SW480 (cell line): ENCODE measurements around the gene CRYBA1.
A peak's percentile ranks its signal among the peaks of the same experiment; 100 is the strongest.
"Not testable (repeated sequence)": the region's sequence is repeated elsewhere in the genome, so short reads cannot be mapped to it uniquely, and the experiment has no call there.

Source experiments
- DNase-seq: peaks from one replicate; pipeline ENCODE4 v3.0.0-alpha.2; 2016; ENCODE audit warnings: low spot score

Gene CRYBA1

GRCh38 chr17:29246628-29247027, at the start of gene CRYBA1:
Gene CRYBA1 (plus strand): TSS chr17:29246859. CDS start chr17:29246864, 5 bp downstream.
- no peak for DNase-seq

GRCh38 chr17:29197516-29198272, 49.0 kb upstream of the CRYBA1 start:
- DNase-seq: no peak

DNA sequence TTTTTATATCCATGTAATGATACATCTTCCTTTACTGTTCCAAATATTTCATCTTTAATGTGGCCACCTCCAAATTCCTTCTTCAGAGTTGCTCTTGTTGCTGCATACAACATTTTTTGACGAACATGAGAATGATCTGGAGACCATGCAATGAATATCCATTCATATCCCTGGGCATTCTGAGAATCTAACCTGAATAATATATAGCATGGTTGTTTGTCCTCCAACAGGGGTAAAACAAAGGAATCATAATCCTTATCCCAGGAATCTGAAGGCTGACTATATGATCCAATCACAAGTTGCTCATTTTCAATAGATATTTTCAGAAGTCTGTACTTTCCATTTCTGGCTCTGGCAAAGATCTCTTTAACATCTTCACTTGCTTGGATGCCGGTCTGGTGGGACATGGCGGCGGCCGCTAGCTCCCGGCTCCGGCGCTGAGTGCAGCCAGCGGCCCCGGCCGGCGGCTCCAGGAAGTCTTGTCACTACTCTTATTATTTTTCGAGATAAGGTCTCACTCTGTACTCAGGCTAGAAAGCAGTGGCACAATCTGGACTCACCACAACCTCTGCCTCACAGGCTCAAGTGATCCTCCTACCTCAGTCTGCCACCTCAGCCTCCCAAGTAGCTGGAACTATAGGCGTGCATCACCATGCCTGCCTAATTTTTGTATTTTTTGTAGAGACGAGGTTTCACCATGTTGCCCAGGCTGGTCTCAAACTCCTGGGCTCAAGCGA, 42.4 kb upstream of the CRYBA1 start:
- not testable (repeated sequence) for DNase-seq

- no peak for DNase-seq
These were observed 41.6 kb upstream of the CRYBA1 start for GRCh38 chr17:29205047-29205446.

DNA sequence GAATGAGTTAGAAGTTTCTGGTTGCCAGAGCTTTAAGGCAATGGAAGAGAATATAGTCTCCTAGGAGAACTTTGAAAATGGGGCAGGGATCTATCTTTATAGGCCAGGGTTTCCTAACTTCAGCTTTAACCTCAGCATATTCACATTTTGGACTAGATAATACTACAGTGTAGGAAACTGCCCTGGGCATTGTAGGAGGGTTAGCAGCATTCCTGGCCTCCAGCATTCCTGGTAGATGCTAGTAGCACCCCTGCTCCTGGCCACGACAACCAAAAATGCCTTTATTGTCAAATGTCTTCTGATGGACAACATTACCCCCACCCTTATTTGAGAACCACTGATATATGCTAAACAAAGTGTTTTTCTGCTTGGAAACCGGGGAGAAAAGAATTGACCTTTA, 38.7 kb upstream of the CRYBA1 start:
- DNase-seq: no peak

- DNase-seq: no peak
These were observed 37.6 kb upstream of the CRYBA1 start for GRCh38 chr17:29209073-29209472.

- DNase-seq: no peak
These were observed 35.8 kb upstream of the CRYBA1 start for GRCh38 chr17:29210879-29211278.

DNA sequence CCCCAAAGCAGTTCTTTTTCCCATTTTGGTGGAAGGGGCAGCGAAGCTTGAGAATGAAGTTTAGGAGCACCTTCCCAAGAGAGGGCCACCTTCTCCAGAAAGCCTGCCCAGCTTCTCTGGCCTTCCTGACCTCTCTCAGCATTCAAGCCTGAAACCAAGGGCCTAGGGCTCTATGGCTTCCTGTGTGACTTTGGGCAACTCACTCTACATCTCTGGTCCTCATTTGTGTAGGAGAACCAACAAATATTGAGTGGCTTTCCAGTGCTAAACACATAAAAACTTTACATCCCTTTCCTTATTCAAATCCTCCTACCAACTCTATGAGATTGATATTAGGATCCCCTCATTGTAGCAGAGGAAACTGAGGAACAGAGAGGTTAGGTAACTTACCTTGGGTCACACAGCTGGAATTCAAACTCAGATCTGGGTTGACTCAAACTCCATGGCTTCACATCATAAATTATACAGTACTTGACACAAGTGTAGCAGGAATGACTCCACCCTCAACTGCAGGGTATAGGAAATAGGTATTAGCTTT, 34.5 kb upstream of the CRYBA1 start:
- no peak for DNase-seq

DNA sequence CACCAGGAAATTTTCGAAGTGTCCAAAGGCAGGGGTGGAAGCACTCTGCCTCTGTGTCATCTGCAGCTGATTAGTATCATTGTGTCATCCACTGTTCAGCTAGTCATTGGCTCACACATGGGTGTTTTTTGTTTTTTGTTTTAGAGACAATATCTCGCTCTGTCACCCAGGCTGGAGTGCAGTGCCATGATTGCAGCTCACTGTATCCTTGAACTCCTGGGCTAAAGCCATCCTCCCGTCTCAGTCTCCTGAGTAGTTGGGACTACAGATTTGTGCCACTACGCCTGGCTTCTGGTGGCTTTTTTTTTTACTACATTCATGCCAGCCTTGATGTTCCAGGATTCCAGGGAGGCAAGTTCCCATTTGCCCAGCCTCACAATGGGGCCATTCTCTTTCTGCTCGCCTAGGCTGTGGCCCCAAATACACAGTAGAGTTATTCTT, 34.0 kb upstream of the CRYBA1 start:
- no peak for DNase-seq

DNA sequence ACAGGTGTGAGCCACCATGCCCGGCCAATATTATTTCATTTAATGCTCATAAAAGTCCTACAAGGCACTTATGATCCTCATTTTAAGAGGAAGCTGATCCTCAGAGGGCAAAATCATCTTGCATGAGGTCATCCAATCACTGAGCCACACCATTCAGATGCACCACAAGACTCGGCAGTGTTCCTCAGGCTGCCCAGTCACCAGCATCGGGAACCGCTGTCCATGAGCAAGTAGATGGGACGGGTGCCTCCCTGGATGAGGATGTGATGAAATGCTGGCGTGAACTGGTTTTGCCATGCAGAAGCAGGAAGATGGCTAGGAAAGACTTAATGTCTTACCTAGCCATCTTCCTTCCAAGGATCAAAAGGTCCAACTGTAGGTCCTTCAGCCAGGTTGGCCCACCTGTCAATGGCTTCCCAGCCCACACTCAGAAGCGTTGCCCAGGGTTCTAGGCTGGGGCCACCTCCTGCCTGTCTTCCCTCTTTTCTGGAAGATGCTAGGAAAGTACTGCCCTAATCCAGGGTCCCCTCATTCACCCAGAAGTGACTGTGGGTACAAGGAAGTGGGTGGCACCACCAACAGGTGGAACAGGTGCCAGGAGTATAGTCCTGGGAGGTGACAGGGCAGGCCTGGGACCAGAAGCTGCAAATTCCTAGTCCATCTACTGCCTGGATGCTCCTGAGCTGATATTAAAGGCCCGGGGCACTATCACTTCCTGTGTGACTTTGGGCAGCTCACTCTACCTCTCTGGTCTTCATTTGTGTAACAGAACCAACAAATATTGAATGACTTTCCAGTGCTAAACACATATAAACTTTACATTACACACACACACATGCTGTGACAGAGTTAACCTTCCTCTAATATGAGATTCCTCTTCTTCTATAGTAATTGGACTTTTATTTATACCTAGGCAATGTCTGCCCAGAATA, 32.2 kb upstream of the CRYBA1 start:
- DNase-seq: no peak

DNA sequence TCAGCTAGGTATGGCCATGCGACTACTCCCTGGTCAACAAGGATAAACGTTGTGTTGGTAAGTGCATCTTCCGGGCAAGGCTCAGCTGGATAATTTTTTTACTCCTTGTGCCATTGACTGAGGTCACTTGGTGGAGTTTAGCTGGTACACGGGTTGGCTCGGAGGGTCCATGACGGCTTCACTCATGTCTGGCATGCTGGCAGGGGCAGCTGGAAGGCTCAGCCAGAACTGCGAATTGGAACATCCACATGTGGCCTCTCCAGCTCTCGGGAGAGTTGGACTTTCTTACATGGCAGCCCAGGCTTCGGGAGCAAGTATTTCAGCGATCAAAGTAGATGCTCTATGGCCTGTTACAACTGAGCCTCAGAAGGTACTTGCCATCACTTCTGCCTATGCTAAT, 31.5 kb upstream of the CRYBA1 start:
- no peak for DNase-seq

DNA sequence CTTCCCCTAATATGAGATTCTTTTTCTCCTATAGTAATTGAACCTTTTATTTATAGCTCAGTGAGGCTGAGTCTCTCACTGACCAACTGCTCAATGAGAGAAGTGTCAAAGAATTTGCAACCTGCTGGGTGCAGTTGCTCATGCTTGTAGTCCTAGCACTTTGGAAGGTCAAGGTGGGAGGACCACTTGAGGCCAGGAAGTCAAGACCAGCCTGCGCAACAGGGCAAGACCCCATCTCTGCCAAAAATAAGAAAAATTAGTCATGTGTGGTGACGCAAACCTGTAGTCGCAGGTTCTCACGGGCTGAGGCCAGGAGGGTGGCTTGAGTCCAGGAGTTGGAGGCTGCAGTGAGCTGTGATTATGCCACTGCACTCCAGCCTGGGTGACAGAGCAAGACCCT, 30.9 kb upstream of the CRYBA1 start:
- no peak for DNase-seq

GRCh38 chr17:29216181-29216580, 30.5 kb upstream of the CRYBA1 start:
- no peak for DNase-seq

GRCh38 chr17:29216856-29217255, 29.8 kb upstream of the CRYBA1 start:
- no peak for DNase-seq

DNA sequence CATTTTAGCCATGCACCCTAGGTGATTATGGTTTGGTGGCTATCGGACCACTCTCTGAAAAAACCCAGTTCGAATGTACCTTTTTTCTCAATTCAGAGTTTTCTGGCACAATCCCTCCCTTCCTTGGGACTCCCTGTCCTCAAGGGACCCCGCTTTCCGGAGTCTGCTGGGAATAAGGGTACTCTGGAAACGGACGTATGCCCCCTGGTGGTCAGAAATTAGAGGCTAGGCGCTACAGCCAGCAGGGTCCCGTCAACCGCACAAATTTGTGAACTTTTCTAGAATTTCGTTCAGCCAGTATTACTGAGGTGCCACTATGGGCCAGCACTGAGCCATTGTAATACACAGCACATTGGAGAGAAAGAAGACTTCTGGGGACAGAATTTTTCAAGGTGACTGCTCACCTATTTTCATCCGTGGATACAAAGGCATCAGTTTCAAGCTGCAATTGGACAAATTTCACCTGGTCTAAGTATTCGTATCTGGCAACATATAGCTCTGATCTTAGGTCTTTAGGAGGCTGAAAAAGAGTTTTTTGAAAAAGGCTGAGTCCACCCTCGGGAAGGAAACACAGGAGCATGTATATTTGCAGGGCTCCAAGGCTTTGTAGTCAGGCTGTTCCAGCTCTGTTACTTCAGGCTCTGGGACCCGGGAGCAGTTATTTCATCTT, 27.1 kb upstream of the CRYBA1 start:
- peak; percentile 61 for DNase-seq

GRCh38 chr17:29221338-29221737, 25.3 kb upstream of the CRYBA1 start:
- DNase-seq: not testable (repeated sequence)

GRCh38 chr17:29225396-29225795, 21.3 kb upstream of the CRYBA1 start:
- no peak for DNase-seq

DNA sequence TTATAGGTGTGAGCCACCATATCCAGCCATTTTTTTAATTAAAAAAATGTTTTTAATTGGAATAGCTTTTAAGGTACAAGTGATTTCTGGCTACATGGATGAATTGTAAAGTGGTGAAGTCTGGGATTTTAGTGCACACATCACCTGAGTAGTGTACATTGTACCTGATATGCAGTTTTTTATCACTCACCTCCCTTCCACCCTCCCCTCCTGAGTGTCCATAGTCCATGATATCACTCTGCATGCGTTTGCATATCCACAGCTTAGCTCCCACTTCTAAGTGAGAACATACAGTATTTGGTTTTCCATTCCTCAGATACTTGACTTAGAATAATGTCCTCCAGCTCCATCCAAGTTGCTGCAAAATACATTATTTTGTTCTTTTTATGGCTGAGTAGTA, 13.4 kb upstream of the CRYBA1 start:
- no peak for DNase-seq

DNA sequence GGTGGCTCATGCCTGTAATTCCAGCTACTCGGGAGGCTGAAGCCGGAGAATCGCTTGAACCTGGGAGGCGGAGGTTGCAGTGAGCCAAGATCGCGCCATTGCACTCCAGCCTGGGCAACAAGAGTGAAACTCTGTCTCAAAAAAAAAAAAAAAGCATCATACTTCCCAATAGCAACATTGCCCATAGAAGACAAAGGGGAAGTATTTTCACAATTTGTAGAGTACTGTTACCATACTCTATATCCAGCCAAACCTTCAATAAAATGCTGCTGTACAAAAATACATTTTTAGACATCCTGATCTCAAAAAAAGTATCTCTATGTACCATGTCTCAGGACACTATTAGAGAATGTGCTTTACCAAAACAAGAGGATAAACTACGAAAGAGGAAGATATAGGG, 11.7 kb upstream of the CRYBA1 start:
- not testable (repeated sequence) for DNase-seq

DNA sequence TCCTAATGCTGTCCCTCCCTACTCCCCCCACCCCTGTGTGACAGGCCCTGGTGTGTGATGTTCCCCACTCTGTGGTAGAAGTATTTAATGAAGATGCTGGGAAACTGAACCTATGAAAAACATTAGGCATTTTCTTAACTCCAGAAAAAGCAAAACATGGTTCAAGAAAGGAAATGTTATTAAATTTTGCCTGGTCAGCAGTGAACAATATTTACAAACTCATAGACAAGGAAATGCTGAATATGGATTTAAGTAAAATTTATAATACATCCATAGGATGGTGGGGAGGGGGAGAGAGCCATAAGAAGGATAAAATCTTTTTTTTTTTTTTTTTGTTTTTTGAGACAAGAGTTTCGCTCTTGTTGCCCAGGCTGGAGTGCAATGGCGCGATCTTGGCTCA, 10.8 kb upstream of the CRYBA1 start:
- no peak for DNase-seq

GRCh38 chr17:29237476-29238132, 9.1 kb upstream of the CRYBA1 start:
- DNase-seq: peak; percentile 65
